Activated CD4-positive, alpha-beta T cell treated with anti-CD3 and anti-CD28 coated beads, Interleukin-2, amount 10 ng/mL, durations not matched to agents 24 days and 14 days (primary cell): Measurements from ENCODE around the gene NR2F2. TPM values are rescaled to one million over a fixed set of nuclear protein-coding genes. Genes with fewer than 3 reads are reported as not detected.

Source experiments
- DNase-seq: peaks from one replicate; pipeline ENCODE4 v3.0.0; 2022
- H3K27ac Mint-ChIP-seq: one replicate; pipeline ENCODE4 v1.8.0; 2022; ENCODE audit warnings: mild to moderate bottlenecking, mixed read lengths
- H3K27me3 Mint-ChIP-seq: one replicate; pipeline ENCODE4 v1.8.0; 2022; ENCODE audit warnings: mixed read lengths
- H3K36me3 Mint-ChIP-seq: one replicate; pipeline ENCODE4 v1.8.0; 2022; ENCODE audit warnings: low read depth, mild to moderate bottlenecking, mixed read lengths
- H3K4me1 Mint-ChIP-seq: one replicate; pipeline ENCODE4 v1.8.0; 2021; ENCODE audit warnings: mixed read lengths
- H3K4me3 Mint-ChIP-seq: one replicate; pipeline ENCODE4 v1.8.0; 2022; ENCODE audit warnings: mild to moderate bottlenecking, moderate library complexity, mixed read lengths
- H3K9me3 Mint-ChIP-seq: one replicate; pipeline ENCODE4 v1.8.0; 2021; ENCODE audit warnings: mixed read lengths
- intact Hi-C: fragments of 100-400 bp; cut with micrococcal nuclease; formaldehyde crosslinking; loops from one replicate; pipeline ENCODE4 v1.15.1; 2023
- total RNA-seq: library from RNA; stranded (reverse); gene quantifications from 2 replicates; pipeline ENCODE4 v1.2.3, GENCODE V29; 2022

The NR2F2 gene
- total RNA-seq, 1 donor from 2014 or later = not detected

DNA sequence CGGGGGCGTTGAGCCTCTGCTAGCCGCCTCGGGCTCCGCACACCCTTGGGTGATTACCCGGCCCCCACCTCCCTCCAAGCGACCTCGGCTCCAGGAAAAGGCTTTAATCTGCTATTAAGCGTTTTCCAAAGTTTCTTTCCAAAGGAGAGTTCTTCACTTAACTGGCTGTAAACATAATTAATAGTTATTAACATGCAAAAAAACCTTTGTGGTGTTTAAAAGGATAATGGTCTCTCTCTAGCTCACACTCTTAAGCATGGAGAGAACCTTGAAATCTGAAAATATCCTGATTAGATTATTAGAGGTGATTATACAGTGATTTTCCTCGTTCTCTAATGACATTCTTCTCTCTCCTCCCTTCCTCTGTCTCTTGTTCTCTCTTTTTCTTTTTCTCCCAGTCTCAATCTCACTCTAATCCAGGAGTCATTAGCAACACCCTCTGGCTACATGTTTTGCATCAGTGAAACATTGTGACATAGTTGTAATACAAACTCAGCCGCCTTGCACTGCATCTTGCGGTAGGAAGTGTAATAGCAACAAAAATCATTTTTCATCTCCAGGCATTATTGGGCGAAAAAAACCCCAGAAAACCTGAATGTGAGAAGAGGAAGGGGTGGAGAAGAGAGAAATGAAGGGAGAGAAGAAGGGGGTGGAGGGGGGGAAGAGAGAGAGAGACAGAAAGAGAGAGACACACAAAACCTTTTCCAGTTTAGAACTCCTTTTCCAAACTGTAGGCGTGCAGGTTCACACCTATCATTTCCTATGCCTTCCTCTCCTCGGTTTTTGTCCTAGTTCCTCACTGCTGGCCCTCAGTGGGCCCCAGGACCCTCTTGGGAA, 24.4 kb downstream of the NR2F2 start:
- DNase-seq = no peak
- H3K4me3 Mint-ChIP-seq = no peak overlapping the region
- no peak overlapping the region for H3K27ac Mint-ChIP-seq
- intact Hi-C loops = no loop called here
- peaks cover 4% of the 10 kb centered on the region for H3K36me3 Mint-ChIP-seq
- no peaks in the 10 kb centered on the region for H3K9me3 Mint-ChIP-seq
- peaks cover 71% of the 10 kb centered on the region for H3K27me3 Mint-ChIP-seq
- H3K4me1 Mint-ChIP-seq = peaks cover 12% of the 10 kb centered on the region

DNA sequence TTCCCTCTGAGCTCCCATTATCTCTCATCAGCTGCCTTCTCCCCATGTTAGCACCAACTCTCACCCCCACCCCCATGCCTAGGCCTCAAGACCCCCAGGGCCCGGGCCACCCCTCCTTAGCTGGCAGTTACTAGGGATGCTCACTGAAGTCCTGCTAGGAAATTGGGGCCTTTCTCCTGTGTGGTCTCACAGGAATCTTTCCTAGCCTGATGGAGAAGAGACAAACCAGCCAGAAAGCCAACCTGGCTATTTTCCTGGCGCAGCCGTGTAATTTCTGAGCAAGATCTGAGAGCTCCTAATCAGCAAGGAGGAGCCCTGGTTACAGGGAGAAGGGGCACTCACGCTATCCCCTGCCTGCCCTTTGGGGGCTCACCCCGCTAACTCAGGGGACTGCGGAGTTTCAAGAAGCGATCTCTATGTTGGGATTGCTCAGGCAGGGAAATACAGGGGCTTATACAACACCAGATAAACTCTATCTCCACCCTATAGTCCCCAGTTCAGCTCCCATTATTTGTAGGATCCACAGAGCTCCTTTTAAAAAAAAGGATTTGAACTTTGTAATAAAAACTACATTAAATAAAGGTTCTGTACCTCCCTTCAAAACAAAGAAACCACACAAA, 25.2 kb downstream of the NR2F2 start:
- intact Hi-C loops = loop anchor here (2.0 kb wide), 1 partner anchor 25 kb away; the partner anchor contains the start of gene NR2F2

DNA sequence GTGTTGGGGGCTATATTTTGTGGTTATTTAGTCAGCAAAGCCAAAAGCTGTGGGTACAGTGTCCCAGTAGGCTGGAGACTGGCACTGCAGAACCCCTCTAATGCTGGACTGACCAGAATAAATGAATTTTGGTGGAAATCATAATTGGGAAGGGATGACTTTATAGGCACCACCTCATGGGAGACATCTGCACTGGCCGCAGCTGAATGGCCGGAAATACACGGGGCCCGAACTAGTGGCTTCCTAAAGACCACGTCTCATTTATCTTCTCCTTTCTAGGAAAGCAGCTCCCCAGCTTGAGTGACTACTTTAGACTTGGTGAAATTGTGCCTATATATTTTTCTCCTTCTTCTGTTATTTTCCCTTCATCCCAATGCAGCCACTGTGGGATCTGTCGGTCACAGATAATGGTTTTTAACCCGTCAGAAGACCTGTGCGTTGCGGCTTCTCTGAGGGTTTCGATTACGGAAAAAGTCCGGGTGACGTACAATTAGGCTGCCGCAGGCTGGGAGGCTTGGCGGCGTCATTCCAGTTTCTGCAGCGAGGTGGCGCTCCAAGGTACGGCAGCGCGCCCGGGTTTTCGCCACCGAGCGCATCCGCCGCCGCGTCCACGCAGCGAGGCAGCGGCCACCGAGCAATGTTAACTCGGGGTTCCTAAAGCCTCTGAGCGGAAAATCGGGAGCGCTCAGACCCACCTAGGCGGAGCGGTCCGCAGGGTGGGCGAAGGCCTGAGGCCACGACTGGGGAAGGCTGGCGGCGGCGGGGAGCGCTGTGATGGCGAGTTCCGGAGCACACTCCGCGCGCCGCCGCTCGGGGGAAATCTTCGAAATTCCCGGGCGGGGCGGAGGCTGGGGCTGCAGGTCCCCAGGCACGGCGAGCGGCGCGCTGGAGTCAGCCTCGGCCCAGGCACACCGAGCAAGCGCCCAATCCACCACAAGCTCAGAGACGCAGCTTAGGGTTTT, 26.3 kb downstream of the NR2F2 start:
- Mint-ChIP-seq H3K27ac (peak overlapping the region; percentile 67), H3K4me3 (peak overlapping the region; percentile 87), H3K27me3 (peaks cover 66% of the 10 kb centered on the region), H3K9me3 (no peaks in the 10 kb centered on the region), H3K36me3 (peaks cover 8% of the 10 kb centered on the region), H3K4me1 (peaks cover 12% of the 10 kb centered on the region)
- intact Hi-C loops = loop anchor here (2.0 kb wide), 1 partner anchor 26 kb away; the partner anchor contains the start of gene NR2F2
- peak; percentile 94 for DNase-seq

More for the DNA sequence above, 25.2 kb downstream of the NR2F2 start:
- no peak for DNase-seq
- Mint-ChIP-seq H3K36me3 (peaks cover 4% of the 10 kb centered on the region), H3K4me1 (peaks cover 12% of the 10 kb centered on the region), H3K27me3 (peaks cover 66% of the 10 kb centered on the region), H3K27ac (no peak overlapping the region), H3K4me3 (no peak overlapping the region), H3K9me3 (no peaks in the 10 kb centered on the region)

DNA sequence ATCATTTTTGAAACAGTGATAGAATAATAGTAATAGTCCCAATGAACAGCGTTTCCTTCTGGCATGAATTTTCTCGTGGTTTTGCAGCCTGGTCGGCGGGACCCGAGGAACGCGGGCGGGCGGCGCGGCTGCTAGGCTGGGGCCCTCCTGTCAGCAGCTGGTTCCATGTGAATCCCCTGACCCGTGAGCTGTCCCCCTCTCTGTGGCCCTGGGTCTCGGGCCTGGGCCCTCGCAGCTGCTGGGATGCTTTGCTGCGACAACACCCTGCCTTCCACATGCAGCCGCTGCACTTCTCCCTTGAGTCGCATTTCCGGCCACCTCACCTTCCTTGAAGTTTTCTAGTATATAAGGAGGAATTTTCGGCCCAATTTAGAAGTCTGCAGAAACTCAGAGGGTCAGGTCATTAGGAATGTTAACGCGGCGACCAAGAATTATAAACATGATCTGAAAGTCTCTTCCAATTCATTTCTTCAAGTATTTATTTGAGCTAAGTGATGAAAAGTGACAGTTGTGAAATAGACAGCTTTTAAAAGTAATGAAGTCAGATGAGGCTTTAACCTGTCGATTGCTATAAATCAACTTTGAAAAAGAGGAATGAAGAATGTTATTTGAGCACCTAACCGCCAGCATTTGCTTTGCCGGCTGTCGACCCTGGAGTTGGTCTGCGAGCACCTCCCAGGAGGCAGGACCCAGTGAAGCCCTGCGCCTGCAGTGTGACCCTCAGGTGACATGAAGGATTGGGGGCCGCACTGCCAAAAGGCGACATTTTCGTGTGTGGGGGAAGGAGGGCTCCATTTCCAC, 27.7 kb downstream of the NR2F2 start:
- intact Hi-C loops = no loop called here
- Mint-ChIP-seq H3K9me3 (peaks cover 3% of the 10 kb centered on the region), H3K4me3 (peak overlapping the region; percentile 87), H3K27ac (peak overlapping the region; percentile 20), H3K36me3 (peaks cover 8% of the 10 kb centered on the region), H3K27me3 (peaks cover 67% of the 10 kb centered on the region), H3K4me1 (peaks cover 12% of the 10 kb centered on the region)
- DNase-seq = peak; percentile 56

DNA sequence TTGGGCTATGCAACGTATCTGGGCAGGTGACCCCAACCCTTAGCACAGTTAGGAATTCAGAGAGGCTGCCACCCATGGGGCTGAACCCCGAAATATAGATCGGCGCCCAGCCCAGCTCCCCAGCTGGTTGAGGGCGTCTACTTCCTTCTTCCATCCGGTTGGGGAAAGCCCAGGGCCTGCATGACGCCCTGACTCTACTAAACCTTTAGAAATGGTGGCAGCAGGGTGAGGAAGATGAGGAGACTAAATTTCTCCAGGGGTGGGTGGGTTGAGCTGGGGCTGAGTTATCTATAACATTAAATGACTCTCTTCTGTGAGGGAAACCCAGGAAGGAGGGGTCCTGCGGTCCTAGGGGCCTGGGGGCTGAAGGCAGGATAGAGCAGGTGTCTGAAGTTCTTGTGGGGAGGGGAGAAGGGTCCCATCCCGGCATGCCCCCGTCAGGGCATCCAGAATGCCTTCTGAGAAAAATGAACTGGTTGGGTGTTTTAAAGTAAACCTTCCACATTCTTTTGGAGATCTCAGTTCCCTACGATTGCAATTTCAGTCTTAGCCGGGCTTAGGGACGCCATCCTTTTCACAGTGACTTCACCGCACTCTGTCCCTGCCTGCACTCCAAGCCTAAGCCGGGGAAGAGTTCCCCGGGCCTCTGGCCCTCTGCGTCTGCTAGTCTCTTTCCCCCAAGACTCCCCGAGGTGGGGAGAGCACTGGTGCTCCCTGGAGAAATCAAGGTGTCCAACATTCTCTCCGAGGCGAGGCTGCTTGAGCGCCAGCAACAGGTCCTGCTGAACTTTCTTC, 28.5 kb downstream of the NR2F2 start:
- DNase-seq = no peak
- no peak overlapping the region for H3K4me3 Mint-ChIP-seq
- H3K9me3 Mint-ChIP-seq = peaks cover 4% of the 10 kb centered on the region
- intact Hi-C loops = no loop called here
- H3K36me3 Mint-ChIP-seq = peaks cover 9% of the 10 kb centered on the region
- peaks cover 67% of the 10 kb centered on the region for H3K27me3 Mint-ChIP-seq
- H3K4me1 Mint-ChIP-seq = peaks cover 12% of the 10 kb centered on the region
- H3K27ac Mint-ChIP-seq = peak overlapping the region; percentile 51

DNA sequence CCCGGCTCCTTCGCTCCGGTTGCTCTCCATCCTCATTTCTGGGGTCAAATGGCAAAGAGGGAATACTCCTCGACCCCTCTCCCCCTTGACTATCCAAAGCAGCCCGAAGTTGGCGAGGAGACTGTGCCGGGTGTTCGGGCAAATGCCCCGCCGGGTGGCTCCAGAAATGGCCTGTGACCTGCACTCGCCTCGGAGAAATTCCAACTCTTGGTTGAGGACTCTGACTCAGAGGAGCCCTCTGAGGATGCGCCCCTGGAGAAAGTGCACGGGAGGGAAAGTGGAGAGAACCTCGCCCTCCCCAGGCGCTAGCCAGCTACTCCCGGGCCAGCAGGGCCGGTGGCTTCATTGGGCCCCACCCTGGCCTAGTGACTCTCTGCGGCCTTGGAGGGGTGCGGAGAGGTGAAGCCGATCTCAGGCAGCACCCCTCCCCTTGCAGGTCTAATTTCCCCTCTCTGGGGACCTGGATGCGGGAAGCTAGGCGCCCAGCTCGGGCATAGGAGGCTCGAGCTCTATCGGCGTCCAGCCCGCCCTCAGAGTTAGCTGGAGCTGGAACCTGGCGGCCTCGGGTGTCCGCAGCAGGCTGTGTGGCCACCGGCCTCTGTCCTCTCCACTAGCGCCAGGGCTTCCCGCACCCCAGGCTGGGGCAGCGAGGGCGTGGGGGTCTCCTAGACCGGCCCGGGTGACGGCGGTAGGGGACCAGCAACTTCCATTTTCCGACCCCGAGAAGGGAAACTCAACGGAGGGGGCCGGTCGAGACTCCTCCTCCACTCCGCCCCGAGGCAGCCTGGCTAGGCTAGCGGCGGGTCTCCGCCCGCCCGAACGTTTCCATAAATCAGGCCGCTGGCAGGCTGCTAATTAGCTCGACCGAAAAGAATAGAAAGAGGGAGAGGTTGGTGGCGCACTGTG, 29.4 kb downstream of the NR2F2 start:
- Mint-ChIP-seq H3K27me3 (peaks cover 73% of the 10 kb centered on the region), H3K36me3 (peaks cover 9% of the 10 kb centered on the region), H3K4me3 (no peak overlapping the region), H3K27ac (no peak overlapping the region), H3K9me3 (peaks cover 8% of the 10 kb centered on the region), H3K4me1 (peaks cover 12% of the 10 kb centered on the region)
- intact Hi-C loops = no loop called here
- no peak for DNase-seq

DNA sequence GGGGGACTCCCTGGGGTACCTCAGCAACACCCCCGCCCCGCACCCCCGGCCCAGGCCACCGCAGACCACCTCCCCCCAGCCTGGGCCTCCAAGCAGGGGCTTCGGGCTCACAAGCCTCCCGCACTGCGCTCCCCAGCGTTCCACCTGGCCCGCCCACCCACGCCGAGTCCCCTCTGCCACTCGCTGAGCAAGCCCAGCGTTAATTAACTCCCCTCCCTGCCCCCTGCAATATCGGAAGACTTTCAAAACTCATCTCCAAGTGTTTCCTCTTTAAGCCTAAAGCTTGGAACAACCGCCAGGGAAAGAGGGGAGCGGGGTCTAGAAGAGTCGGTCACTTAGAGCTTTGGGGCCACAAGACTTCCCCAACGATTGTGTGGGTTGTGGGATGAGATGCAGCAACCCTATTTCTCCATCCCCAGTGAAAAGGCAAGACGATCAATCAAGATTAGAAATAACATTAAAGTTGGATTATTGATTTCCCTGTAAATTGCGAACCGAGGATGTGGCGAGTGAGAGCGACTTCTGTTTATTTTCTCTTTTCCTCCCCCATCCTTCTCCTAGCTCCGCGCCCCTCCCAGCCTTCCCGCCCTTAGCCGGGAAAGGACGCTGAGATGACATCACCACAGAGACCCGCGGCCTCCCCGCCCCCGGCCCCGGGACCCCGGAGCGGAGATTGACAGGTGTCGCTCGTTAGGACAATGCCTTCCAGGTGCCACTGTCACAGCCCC, 30.2 kb downstream of the NR2F2 start:
- H3K36me3 Mint-ChIP-seq = peaks cover 9% of the 10 kb centered on the region
- H3K27ac Mint-ChIP-seq = peak overlapping the region; percentile 41
- H3K9me3 Mint-ChIP-seq = peaks cover 8% of the 10 kb centered on the region
- peak; percentile 56 for DNase-seq
- H3K4me3 Mint-ChIP-seq = peak overlapping the region; percentile 8
- peaks cover 80% of the 10 kb centered on the region for H3K27me3 Mint-ChIP-seq
- intact Hi-C loops = no loop called here
- peaks cover 12% of the 10 kb centered on the region for H3K4me1 Mint-ChIP-seq

DNA sequence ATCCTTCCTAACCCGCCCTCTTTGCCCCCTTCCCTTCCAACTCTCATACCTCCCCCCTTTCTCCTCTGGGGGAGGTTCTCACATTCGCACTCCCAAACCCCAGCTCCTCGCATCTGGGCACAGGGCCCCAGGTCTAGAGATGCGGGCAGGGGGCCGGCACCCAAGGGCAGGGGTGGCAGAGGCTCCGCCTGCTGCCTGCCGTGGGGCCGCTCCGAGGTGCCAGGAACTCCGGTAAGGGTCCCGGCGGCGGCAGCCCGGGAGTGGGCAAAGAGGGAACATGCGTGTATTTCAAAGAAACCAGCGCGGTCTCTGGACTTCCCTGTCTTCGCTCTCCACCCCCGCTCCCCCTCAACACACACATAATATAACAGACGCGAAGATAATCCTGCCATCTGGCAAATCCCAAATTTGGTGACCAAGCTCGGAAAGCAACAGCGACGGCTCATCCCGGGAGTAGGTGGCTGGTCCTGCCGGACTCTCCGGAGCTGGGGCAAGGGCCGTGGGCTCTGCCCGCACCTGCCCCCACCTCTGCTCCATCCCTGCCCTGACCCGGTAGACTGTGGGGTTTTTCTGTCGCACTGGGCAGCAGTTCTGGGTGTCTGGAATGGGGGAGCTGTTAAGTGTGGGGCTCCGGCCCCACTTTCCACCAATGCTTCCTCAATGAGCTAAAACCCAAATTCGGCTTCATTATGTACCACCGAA, 31.0 kb downstream of the NR2F2 start:
- H3K27me3 Mint-ChIP-seq = peaks cover 81% of the 10 kb centered on the region
- DNase-seq = no peak
- no peak overlapping the region for H3K27ac Mint-ChIP-seq
- H3K9me3 Mint-ChIP-seq = peaks cover 8% of the 10 kb centered on the region
- intact Hi-C loops = loop anchor here (2.0 kb wide), 2 partner anchors 21 to 49 kb away; no protein-coding TSS in a partner anchor
- peaks cover 12% of the 10 kb centered on the region for H3K4me1 Mint-ChIP-seq
- H3K4me3 Mint-ChIP-seq = no peak overlapping the region
- H3K36me3 Mint-ChIP-seq = peaks cover 9% of the 10 kb centered on the region

DNA sequence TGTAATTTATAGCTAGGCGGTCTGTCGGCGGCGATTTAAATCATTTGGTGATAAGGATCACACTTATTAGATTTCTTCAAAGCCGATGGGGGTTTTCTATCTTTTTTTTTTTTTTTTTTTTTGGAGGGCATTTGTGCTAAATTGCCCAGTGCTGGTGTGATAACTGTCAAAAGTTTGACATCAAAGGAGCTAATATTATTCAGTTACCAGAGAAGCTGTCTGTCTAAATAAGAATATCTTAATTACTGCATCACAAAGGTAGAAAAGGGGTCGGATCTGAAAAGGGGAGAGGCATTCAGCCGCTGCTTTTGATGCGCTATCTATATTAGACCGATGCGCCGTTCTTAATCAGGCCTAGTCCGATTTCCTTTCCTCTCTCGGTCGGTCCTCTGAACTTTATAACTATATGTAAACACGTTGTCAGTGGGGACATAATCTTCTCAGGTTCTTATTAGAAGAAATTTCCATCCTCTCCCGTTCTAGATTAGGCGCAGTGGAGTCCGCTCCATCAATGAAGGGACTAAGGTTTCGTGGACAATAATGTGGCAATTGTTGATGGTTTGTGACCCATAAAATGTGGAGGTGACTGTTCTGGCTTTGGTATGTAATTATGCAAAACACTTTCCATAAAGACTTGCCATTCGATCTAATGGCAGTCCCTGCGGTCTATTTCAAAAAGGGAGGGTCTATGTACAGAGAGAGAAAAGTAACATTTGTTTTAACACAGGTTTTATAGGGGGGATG, 31.7 kb downstream of the NR2F2 start:
- intact Hi-C loops = loop anchor here (2.0 kb wide), 2 partner anchors 21 to 49 kb away; no protein-coding TSS in a partner anchor
- Mint-ChIP-seq H3K27me3 (peaks cover 78% of the 10 kb centered on the region), H3K4me3 (no peak overlapping the region), H3K4me1 (peaks cover 9% of the 10 kb centered on the region), H3K27ac (peak overlapping the region; percentile 3), H3K9me3 (peaks cover 8% of the 10 kb centered on the region), H3K36me3 (peaks cover 9% of the 10 kb centered on the region)
- no peak for DNase-seq
